ENCODE results near the gene TMEM201. TPM values are rescaled to one million over a fixed set of nuclear protein-coding genes. Genes with fewer than 3 reads are reported as not detected.

Gene TMEM201
- total and polyA plus RNA-seq, 2 of the 4 experiments (the other 2 are of a cell fraction), result 1.3 to 8.7 TPM

GRCh38 chr1:9631613-9632012 lies 42.9 kb downstream of the TMEM201 start:
- in situ Hi-C loops (cut with MboI; ENCODE audit: low sequenced_read_pairs) (loop anchor here (5.0 kb wide), 1 partner anchor 236 kb away; no protein-coding TSS in a partner anchor), dilution Hi-C loops (cut with HindIII; ENCODE audit: low sequenced_read_pairs, unreplicated experiment) (no loop called here), intact Hi-C loops (cut with micrococcal nuclease) (no loop called here)
- ChIA-PET CTCF (interaction anchor here (0.7 kb wide), 1 partner anchor 15 kb away, joined by 3 read pairs; no protein-coding TSS in a partner anchor), POLR2A (ENCODE audit: unreplicated experiment) (no interaction called here)
- H4K91ac ChIP-seq (ENCODE audit: insufficient read depth, low read depth, low read length), result no peak overlapping the region
- no peak overlapping the region for H2BK15ac ChIP-seq (ENCODE audit: low read depth, low read length)
- no TSS peak for BruUV-seq (replicated peaks)
- H3K56ac ChIP-seq (ENCODE audit: extremely low read depth, insufficient read depth, low read length), result no peak overlapping the region
- no peak overlapping the region for H3K4ac ChIP-seq (ENCODE audit: low read depth, low read length)
- no peak overlapping the region for H3K27ac ChIP-seq (ENCODE audit: insufficient read depth, low read length)
- H4K5ac ChIP-seq (ENCODE audit: low read depth, low read length), result no peak overlapping the region
- no peak overlapping the region for H2AK5ac ChIP-seq (ENCODE audit: low read depth, low read length)
- no peak for DNase-seq
- no peaks in the 10 kb centered on the region for H3K36me3 ChIP-seq (ENCODE audit: control insufficient read depth, insufficient read depth, low read length)
- no peak overlapping the region for H3K9ac ChIP-seq (ENCODE audit: low read depth, low read length)
- TF ChIP-seq NFE2L2 (IDR thresholded peaks at IDR 0.05; ENCODE audit: low read depth, low read length) (no peak), CTCF (conservative IDR thresholded peaks at IDR 0.05; ENCODE audit: low read depth, low read length) (no peak), MAFK (IDR thresholded peaks at IDR 0.05; ENCODE audit: low read depth, low read length) (no peak), BHLHE40 (IDR thresholded peaks at IDR 0.05; ENCODE audit: low read depth, low read length) (no peak), RFX5 (IDR thresholded peaks at IDR 0.05; ENCODE audit: low read depth, low read length) (no peak), ELK1 (IDR thresholded peaks at IDR 0.05; ENCODE audit: borderline replicate concordance, low read depth, low read length) (no peak), FOS (IDR thresholded peaks at IDR 0.05; ENCODE audit: low read depth, low read length) (no peak), SMC3 (IDR thresholded peaks at IDR 0.05; ENCODE audit: low read depth, low read length) (no peak), CHD1 (IDR thresholded peaks at IDR 0.05; ENCODE audit: low read depth, low read length) (no peak), RCOR1 (IDR thresholded peaks at IDR 0.05; ENCODE audit: insufficient replicate concordance, low read length) (no peak), MXI1 (IDR thresholded peaks at IDR 0.05; ENCODE audit: borderline replicate concordance, low read depth, low read length) (no peak), POLR2A (IDR thresholded peaks at IDR 0.05; ENCODE audit: low read depth, low read length) (no peak), USF2 (IDR thresholded peaks at IDR 0.05; ENCODE audit: low read depth, low read length) (no peak), CEBPB (IDR thresholded peaks at IDR 0.05; ENCODE audit: low read depth, low read length) (no peak), RAD21 (IDR thresholded peaks at IDR 0.05; ENCODE audit: low read length) (no peak), MAZ (IDR thresholded peaks at IDR 0.05; ENCODE audit: borderline replicate concordance, low read depth, low read length) (no peak)
- H2BK5ac ChIP-seq (ENCODE audit: low read depth, low read length, poor library complexity, severe bottlenecking), result no peak overlapping the region
- no peaks in the 10 kb centered on the region for H4K20me1 ChIP-seq (ENCODE audit: insufficient read depth, low read length)
- H3K14ac ChIP-seq (replicated peaks; ENCODE audit: low read depth, low read length), result no peak overlapping the region
- H3K27me3 ChIP-seq (ENCODE audit: control insufficient read depth, insufficient read depth, low read length), result peaks cover 13% of the 10 kb centered on the region
- no peaks in the 10 kb centered on the region for H3K79me1 ChIP-seq (ENCODE audit: low read depth in 1 of 2, low read length in 2 of 2)
- H3K4me1 ChIP-seq (ENCODE audit: control insufficient read depth, insufficient read depth, low read length), result no peaks in the 10 kb centered on the region
- no peak overlapping the region for H2AK9ac ChIP-seq (replicated peaks; ENCODE audit: low read depth, low read length, poor library complexity)
- ATAC-seq (ENCODE audit: low read depth), result no peak
- WGBS, 2 experiments (ENCODE audit: extremely low coverage in 2 of 2, insufficient read length in 1 of 2), result 34% methylated on average over 2 of the region's 3 CpGs; no CpG with 5 or more reads in 1 of the 2 experiments
- no peak overlapping the region for H3K18ac ChIP-seq (ENCODE audit: low read depth, low read length)
- H3K9me3 ChIP-seq (ENCODE audit: control insufficient read depth, insufficient read depth, low read length), result peaks cover 3% of the 10 kb centered on the region; the same call in 1 of the 2 replicates
- no peaks in the 10 kb centered on the region for H3K9me1 ChIP-seq (ENCODE audit: insufficient read depth, low read length)
- H2AFZ ChIP-seq (replicated peaks; ENCODE audit: low read length, poor library complexity), result no peak overlapping the region
- no peak overlapping the region for H2BK20ac ChIP-seq (ENCODE audit: low read depth, low read length)
- H3K4me3 ChIP-seq (ENCODE audit: insufficient read depth, low read depth, low read length), result no peak overlapping the region
- no peak overlapping the region for H4K8ac ChIP-seq (ENCODE audit: low read depth in 2 of 2, low read length in 2 of 2)
- H2BK120ac ChIP-seq (ENCODE audit: low read depth, low read length), result no peak overlapping the region
- no peak overlapping the region for H3K4me2 ChIP-seq (ENCODE audit: low read depth, low read length)
- no peak overlapping the region for H3K23ac ChIP-seq (ENCODE audit: low read depth, low read length)

Measured in IMR-90 (cell line).